HG03354 (cell line): Measurements from ENCODE around the gene DUSP22.

ENCODE experiments used
- ATAC-seq: cut with Tn5 transposase; IDR thresholded peaks from one replicate; pipeline ENCODE4 v1.9.1; 2021; ENCODE audit warnings: mild to moderate bottlenecking; ENCODE audit not compliant: unreplicated experiment, poor library complexity, severe bottlenecking

DUSP22 gene

DNA sequence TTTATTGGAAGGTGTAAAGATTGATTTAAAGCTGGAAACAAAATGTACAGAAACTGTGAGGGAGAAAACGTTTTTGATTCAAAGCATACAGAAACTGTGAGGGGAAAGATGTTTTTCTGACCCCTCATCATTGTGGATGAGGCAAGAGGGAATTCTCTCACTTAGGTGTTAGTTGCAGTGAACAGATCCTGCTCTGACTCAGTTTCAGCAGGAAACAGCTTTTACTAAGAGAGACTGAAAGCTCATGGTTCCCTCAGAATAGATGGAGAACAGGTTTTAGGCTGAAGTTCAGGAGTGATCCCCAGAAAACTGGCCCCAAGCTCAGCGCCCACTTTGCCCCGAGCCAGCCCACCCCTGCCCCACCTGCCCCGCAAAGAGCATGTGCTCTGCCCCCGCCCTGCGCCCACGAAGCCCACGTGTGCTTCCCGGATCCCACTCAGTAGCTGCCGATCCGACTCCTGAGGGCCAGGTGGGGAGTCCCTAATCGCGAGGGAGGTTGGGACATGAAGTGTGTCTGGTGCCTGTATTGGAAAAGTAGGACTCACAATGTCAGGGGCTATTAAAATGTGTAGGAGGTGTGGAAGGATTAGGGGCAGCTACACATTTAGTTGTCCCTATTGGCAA is 41.2 kb downstream of the DUSP22 start:
- ATAC-seq, result no peak

DNA sequence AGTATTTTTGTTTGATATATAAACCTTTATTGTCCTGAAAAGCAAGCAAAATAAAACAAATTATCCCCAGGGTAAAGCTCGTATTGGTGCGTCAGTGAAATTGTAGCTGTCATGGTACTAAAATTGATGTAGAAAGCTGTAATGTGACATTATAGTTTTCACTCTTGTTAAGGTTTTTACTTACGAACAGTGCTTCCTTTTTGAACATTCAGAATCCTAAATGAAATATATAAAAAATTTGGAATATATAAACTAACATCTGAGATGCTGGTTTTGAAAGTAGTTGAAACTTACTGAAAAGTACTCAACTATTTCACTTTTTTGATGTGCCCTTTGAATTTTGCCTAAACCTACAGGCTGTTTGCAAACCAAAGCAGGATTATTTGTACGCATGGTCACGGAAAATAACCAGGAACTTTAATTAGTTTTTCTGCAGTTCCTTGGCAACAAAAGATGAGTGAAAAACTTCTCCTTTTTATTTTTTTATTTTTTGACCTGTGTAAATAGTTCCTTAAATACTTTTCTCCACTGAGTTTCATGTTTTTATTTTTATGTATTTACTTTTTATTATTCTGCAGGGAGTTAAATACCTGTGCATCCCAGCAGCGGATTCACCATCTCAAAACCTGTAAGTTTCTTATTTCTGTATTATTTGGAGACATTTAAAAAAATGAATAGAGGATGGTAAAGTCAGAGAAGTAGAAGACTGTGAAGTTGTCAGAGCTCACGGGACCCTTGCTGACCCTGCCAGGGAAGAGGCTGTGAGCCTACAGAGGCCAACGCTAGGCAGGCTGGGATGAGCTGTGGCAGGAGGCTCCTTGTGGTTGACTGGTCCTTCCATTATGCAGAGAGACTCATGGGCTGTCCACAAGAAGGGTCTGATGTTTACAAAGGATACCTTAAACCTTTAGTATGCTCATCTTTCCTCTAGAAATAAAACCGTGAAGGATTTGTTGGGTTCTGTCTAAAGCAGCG is 42.5 kb downstream of the DUSP22 start:
- ATAC-seq, result no peak

DNA sequence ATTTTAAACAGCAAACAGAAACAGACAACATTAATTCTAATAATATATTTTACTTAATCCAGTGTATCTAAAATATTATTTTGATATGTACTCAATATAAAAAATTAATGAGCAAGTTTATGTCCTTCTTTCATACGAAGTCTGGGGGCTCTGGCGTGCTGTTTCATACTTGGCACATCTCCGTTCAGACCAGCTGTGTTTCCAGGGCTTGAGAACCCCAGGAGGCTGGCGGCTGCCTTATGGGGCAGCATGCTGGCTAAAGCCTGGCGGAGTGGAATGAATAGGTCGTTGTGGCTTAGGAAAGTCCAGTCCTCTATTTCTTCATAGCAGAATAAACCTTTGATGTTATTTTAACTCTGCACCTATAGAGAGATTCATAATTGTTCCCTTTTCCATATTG is 43.3 kb downstream of the DUSP22 start:
- no peak for ATAC-seq

DNA sequence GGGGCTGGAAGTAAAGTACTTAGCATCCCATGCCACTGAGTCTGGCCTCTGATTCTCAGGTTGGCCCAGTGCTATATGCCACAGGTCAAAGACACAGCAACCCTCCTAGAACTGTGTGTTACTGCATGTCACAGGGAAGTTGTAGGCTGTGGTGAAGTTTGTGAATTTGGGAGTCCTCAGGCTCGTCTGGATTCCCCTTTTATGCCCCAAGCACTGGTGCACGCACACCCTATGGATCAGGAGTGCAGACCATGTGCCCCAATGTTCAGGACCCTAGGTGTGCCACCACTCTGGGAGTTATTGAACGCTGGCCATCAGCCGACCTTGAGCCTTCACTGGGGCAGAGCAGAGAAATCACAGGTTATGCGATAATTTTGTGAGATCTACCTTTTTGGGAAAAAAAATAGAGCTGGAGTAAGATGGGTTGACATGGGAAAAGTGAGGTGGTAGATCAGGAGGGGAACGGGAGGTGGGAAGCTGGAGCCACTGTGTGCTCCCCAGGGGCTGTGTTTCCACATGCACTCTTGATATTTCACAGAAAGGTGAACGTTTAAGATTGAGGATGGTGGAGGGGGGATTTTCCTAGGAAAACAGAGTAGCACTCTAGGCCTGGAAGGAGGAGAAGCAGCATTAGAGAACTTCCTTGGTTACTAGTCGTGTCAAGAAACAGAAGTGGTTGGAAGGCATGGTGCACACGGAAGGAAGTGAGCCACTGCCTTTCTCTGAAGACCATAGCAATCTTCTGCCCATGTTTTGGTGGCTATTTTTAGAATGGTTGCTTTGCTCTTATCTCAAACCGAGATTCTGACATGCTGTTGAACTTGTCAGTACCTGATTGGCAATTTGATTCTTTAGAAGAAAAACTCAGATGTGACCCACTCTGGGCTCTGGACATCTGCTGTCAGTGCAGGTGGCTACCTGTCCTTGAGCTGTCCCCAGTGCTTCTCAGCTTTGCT is 44.1 kb downstream of the DUSP22 start:
- ATAC-seq, result peak; percentile 43

DNA sequence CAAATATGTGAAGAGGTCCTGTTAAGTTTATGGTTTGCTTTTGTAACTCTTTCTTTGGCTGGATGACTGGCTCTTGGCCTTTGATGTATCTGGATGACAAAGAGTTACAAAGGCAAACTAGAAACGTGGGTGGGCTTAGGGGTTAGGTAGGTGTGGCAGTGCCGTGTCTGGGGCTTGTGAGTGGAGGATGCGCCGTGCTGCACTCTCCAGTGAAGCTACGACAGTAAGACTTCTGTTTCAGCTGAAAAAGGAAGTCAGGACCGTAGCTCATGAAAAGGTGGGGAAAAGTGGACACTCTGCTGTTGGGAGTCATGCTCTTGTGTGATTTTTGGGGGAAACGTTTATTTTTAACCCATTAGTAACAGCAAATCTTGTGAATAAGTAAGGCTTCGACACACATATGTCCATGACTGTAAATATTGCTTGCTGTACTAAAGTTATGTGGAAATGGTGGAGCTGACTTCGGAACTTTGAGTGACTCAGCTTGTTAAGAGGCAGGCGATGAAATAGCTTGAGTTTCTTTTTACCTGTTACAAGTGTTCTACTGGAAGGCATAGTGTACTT is 45.6 kb downstream of the DUSP22 start:
- ATAC-seq, result no peak

DNA sequence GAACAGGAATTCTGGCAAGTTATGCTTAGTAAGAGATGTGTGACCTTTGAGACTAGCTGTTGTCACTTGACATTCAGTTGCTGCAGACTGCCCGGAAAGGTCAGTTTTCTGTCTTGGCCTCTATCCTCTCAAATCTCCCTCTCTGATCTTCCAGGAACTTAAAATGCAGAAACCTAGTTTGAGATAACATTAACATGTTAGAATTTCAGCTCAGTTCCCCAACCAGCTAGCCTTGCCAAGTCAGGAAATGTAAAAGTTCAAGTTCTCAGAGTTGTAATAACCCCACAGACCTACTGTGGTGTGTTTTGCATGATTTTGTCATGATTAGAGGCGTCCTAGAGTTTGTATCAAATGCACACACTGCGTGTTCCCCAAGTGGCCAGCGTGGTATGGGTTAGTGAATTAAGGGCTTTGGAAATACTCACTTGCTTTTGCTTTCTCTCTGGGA is 46.6 kb downstream of the DUSP22 start:
- ATAC-seq, result no peak

DNA sequence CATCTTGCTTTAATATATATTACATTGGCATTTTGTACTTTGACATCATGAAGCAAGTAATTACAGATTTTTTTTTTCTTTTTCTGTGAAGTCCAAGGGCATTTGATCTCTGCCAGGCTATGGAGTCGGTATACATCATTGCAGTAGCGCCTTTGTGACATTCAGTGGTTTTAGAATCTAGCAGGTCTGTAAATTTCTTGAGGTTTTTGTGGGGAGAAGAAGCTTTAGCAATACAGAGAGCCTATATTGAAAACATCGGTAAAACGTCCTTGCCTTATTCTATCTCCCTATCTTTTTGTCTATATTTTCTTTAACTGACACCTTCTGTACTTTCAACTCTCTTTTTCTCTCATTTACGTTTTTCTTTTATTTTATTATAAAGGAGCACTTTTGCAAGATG is 47.2 kb downstream of the DUSP22 start:
- ATAC-seq, result no peak

DNA sequence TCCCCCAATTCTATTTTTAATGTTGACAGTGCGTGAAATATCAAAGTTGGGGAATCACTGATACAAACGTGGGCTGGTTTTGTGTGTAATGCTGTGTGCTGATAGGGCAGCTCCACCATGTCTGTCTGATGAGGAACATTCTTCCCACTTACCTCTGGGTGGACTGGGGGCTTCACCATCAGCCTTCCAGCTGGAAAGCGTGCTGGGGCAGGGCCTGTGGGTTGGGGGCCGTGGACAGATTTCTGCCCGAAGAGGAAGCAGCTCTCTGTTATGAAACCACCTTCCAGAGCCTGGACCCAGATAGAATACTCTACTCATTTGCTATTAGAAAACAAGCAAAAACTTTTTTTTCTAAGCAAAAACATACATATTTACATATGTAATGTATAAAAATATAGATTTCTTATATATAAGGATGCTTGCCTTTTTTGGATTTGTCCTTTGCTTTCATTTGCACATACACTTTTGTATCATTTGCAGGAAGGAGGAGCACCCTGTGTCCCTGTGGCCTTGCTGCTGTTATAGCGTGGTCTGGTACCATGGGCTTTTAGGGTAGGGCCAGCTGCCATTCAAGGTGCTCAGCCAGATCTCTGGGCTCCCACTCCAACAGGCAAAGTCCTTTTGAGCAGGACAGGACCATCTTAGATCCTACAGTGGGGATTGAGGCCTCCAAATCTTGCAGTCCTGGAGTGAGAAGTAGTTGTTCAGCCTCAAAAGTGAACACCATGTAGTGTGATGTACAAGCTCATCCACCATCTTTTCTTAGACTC is 48.1 kb downstream of the DUSP22 start:
- ATAC-seq, result no peak

DNA sequence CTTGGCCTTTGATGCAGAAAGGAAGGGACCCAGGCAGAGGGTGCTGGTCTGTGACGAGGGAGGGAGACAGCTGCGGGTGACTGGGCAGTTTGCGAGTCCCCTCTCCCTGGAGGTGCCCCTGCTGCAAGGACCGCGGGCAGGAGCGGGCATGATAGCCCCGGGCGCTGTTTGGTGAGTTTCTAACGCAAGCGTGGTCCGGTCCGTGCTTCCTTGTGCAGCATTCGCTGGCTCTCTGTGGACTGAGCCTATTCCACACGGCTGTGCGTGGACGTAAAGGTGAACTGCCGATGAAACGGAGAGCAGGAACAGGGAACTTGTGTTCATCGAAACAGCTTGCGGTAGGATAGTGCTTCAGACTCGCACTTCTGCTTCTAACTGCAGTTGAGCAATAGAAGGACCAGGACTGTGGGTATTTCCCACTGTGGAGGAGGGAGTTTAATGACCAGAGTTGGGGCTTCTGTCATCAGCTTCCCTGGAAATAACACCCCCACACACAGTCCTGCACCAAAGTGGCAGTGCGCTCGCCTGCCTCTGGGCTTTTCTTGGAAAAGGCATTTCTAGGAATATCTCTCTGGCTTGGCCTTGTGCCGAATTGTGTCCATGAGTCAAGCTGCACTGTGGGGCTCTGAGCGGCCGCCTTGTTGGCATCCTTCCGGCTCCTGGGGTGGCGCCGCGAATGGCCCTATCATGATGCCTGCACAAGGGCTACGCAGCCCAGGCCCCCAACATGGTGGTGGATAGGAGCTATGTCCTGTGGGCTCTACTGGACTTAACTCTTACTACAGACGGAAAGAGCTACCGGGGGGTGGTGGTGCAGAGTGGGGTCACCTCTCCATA is 48.9 kb downstream of the DUSP22 start:
- ATAC-seq, result peak; percentile 45

DNA sequence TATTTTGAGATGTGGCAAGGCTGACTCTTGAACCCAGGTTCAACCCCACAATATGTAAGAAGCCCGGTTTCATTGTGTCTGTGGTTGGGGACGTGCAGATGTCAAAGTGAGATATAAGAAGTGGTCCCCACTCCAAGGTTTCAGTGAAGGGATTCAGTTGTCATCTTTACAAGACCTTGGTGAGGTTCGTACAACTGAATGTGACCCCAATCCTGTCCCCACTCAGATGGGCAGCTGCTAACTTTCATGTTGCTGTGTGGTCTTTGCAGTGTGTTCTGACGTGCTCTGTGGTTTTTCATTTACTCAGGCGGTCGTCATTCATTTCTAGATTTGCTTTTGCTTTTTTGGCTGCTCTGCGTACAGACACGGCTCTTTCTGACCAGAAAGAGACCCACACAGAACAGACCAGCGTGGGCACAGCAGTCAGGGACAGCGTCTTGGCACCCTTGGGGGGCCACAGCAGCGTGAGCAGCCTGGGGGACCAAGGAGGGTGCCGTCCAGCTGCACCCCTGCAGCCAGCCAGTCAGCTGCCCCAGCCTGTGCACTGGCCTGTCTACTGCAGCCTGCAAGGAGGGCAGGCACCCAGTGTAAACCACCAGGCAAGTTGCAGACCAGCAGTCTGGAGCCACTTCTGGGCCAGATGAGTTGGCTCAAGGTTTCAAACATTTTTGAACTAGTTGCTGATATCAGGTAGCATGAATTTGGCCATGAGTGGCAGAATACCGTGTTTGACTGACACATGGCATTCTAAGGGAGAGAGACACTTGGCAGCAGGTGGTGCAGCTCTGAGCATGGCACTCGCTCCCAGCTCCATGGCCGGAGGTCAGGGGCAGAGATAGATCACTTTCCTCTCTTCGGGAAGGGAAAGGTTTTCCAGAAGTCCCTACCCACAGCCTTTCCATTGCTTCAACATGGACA is 49.9 kb downstream of the DUSP22 start:
- ATAC-seq, result peak; percentile 65

DNA sequence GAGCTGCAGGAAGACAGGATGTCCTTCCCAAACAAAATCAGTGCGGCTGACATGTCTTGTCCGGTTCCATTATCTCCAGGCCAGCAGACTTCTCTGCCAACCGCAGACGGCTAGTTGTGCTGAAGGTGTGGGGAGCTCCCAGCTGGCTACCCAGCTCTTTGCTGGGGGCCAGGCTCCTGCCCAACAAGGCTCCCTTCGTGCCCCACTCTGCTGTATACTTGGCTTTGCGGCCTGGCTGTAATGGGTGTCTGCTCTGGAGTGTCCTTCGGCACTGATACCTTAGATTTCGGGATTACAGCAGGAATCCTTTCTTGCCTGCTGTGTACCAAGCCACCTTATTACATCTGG is 50.5 kb downstream of the DUSP22 start:
- no peak for ATAC-seq

DNA sequence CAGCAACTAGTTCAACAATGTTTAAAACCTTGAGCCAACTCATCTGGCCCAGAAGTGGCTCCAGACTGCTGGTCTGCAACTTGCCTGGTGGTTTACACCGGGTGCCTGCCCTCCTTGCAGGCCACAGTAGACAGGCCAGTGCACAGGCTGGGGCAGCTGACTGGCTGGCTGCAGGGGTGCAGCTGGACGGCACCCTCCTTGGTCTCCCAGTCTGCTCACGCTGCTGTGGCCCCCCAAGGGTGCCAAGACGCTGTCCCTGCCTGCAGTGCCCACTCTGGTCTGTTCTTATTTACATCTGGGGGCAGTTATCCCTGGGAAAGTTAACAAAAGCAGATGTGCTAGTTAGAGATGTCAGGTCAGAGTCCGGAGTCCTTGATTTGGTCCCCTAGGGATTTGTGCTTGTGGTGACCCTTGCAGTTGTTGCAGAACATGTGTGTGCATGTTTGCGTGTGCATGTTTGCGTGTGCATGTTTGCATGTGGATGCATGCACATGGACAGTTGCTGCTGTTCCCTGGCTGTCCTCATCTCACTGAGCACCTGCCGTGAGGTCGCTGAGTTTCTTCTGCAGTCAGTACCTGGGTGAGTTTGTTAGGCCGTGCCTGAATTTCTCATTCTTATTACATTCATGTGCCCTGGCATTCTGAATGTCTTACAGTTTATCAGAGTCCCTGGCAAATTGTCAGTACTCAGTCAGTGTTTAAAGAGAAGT is 51.1 kb downstream of the DUSP22 start:
- ATAC-seq, result no peak

DNA sequence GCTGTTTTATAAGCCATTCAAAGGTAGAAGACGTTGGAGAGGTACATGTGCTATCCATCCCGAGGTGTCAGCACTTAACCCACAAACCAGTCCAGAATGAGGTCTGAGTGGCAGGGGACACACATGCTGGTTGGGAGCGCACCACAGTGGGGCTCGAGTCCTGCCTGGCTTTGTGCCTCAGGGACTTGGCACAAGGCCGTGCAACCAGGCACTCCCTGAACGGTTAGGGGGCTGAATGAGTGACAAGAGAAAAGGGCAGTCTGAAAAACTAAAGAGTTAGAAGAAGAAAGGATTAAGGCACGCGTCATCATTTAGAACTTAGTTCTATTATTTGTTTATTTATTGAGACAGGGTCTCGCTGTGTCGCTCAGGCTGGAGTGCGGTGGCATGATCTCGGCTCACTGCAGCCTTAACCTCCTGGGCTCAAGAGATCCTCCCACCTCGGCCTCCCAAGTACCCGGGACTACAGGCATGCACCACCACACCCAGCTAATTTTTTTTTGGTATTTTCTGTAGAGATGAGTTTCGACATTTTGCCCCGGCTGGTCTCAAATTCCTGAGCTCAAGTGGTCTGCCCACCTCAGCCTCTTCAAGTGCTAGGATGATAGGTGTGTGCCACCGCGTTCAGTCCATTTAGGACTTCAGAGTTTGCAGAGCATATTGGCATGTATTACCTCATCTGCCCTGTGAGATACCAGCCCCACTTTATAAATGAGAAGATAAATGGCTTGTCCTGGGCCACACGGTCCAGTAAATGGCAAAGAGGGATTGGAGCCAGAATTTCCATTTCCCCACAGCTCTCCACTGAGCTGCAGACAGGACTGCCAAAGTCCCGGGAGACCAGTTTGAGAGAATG is 51.9 kb downstream of the DUSP22 start:
- no peak for ATAC-seq

DNA sequence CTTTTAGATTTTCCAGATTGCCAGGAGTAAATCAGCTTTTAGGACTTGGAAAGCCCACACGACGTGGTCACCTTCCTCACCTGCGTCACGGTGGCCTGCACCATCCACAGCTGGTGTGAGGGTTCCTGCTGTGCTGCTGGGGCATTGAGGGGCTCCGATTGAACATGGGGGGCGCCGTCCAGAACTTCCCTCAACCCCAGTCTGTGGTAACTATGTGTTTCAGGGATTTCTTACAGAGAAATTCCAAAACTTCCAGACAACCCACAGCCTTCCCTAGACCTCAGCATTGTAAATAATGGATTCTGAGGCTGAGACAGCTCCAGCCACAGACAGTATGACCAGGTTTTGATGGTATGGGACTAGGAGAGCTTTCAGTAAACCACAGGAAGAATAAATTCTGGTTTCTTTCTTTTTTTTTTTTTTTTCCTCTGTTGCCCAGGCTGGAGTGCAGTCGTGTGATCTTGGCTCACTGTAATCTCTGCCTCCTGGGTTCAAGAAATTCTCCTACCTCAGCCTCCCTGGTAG is 52.6 kb downstream of the DUSP22 start:
- no peak for ATAC-seq

DNA sequence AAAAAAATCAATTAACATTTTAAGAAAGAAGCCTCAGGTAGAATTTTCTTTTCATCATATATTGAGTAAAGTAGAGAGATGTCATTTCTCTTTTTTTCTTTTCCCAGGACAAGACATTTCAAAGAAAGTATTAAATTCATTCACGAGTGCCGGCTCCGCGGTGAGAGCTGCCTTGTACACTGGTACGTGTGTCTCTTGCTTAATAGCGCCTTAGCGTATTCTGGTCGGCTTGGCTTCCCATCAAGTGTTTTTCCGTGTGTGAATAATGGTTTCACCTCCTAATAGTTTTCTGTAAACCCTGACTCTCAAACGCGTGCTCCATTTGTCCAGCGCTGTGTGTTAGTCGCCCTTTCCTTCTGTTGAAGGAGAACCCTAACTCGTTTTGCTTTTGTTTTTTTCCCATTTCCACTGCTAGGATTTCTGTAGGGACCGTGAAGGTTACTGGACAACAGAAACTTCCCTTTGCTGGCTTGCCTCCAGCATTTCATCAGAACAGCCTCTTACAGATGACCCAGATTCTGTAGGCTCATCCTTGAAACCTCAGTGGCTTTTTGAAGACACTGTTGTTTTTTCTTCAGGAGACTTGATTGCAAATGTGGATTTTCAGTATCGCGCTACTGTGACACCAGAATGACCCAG is 53.6 kb downstream of the DUSP22 start:
- ATAC-seq, result no peak
